Measurements from ENCODE around the gene TEAD1. TPM values are rescaled to one million over a fixed set of nuclear protein-coding genes. Genes with fewer than 3 reads are reported as not detected.
A peak's percentile ranks its signal among the peaks of the same experiment; 100 is the strongest.

The TEAD1 gene
- total and polyA plus RNA-seq, 9 of the 15 experiments (the other 6 are each of a cell fraction or from before 2014, with no cell fraction given), result 1.7 to 17.7 (median 10.8) TPM

DNA sequence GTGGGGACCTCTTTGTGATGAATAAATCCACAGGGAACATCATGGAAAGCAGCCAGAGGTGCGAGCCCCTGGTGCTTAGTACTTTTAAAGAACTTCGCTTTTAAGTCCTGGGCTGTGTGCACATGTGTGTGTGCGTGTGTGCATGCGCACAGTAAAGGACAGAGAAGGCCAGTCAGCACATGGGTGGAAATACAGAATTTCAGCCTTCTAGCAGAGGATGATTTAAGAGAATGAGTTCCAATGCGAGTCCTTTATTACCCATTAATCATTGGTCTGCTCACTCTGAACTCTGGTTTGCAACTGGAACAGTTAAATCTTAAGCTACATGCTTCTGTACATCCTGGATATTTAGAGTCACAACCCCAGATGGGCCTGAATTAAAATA, 18.9 kb downstream of the TEAD1 start:
- FAIRE-seq, result no peak
- 81% methylated on average over 5 of the region's 5 CpGs for WGBS (ENCODE audit: insufficient coverage, low coverage, missing lambda C conversion rate)
- no TSS peak for BruUV-seq (replicated peaks)

DNA sequence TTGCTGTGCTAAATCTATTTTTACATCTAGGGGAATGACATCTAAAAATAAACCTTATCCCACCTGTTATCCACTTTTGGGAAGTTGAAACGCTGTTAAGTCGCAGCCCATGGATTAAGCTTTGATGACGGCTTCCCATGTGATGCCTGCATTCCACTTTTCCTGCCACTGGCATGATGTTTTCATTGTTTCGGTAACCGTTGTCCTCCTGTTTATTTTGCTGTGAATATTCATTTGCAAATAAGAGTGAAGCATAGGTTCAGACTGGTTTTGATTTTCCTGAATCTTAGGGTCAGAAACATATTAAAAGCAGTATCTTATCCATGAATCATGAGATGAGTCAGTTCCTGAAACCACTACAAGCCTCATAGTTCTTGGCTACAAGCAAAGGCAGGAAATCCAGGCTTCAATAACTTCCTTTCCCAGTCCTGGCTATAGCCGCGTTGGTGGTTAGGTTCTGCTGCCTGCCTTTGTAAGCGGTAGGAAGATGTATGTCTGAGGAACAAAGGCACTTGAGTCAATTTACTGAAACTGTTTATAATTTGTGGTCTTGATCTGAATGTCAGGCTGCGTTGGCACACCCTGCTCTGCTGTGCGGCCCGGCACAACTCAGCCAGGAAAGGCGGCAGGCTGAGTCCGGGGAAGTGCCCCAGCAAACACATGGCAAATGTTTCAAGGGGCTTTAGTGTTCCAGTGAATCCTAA, 19.4 kb downstream of the TEAD1 start:
- no peak overlapping the region for H2AFZ ChIP-seq (ENCODE audit: low read depth, low read length)
- no peak overlapping the region for H3K27ac ChIP-seq (ENCODE audit: extremely low read depth, low read depth, low read length)
- no TSS peak for BruUV-seq (replicated peaks)
- peak overlapping the region in 1 of 2 experiments; percentile 49; a peak in 1 of 4 replicates for H3K9ac ChIP-seq (ENCODE audit: insufficient read depth in 1 of 2, low read depth in 2 of 2, low read length in 2 of 2)
- H4K20me1 ChIP-seq (replicated peaks; ENCODE audit: control insufficient read depth, insufficient read depth, low read length), result no peaks in the 10 kb centered on the region
- 70% methylated on average over 13 of the region's 13 CpGs for WGBS (ENCODE audit: insufficient coverage, low coverage, missing lambda C conversion rate)
- no peak for FAIRE-seq
- ATAC-seq, result peak; percentile 25; the same call in 2 of the 3 replicates
- no peaks in the 10 kb centered on the region for H3K36me3 ChIP-seq (ENCODE audit: control insufficient read depth, insufficient read depth, low read length)
- H3K79me2 ChIP-seq (ENCODE audit: control insufficient read depth, insufficient read depth, low read length), result peaks cover 37% of the 10 kb centered on the region
- H3K4me2 ChIP-seq (ENCODE audit: insufficient read depth, low read length), result no peak overlapping the region
- no peaks in the 10 kb centered on the region for H3K27me3 ChIP-seq (ENCODE audit: control insufficient read depth in 2 of 2, insufficient read depth in 2 of 2, low read length in 2 of 2)
- in situ Hi-C loops (cut with MboI) (no loop called here), intact Hi-C loops (cut with micrococcal nuclease) (no loop called here)
- peak in 1 of 4 experiments; percentile 26 for DNase-seq (ENCODE audit: extremely low read depth in 1 of 4, low spot score in 3 of 4)
- H3K4me3 ChIP-seq, result no peak overlapping the region
- CTCF ChIA-PET (ENCODE audit: low intra/inter-chr PET ratio), result no interaction called here
- H3K4me1 ChIP-seq (replicated peaks in 1 of 2; ENCODE audit: control insufficient read depth in 2 of 2, insufficient read depth in 2 of 2, low read length in 2 of 2), result peaks cover 6 to 41% of the 10 kb centered on the region in 2 experiments
- no peaks in the 10 kb centered on the region for H3K9me3 ChIP-seq (replicated peaks; ENCODE audit: control insufficient read depth, insufficient read depth, low read depth, low read length)
- POLR2A ChIA-PET, result interaction anchor here (0.7 to 3.3 kb wide), 5 partner anchors 9 to 195 kb away, joined by 3 to 14 read pairs (median 3); no protein-coding TSS in a partner anchor
- no peaks in the 10 kb centered on the region for H3K9me1 ChIP-seq (ENCODE audit: control insufficient read depth, insufficient read depth, low read length)
- TF ChIP-seq FOSL1 (tag; conservative IDR thresholded peaks at IDR 0.05) (peak; percentile 93), RCOR1 (IDR thresholded peaks at IDR 0.05; ENCODE audit: borderline replicate concordance in 1 of 2, low read depth in 2 of 2, low read length in 2 of 2) (peak in 1 of 2 experiments; percentile 48; a peak in 1 of 4 replicates), JUN (IDR thresholded peaks at IDR 0.05; ENCODE audit: borderline replicate concordance, low read depth, low read length) (peak; percentile 27; the same call in 1 of the 2 replicates), JUN (CRISPR knock-in tag; IDR thresholded peaks at IDR 0.05; ENCODE audit: borderline replicate concordance) (no peak), FOXM1 (IDR thresholded peaks at IDR 0.05; ENCODE audit: low read depth) (no peak), FOXM1 (CRISPR knock-in tag; IDR thresholded peaks at IDR 0.05; ENCODE audit: low read depth) (no peak)
- TF ChIP-seq, protein P1, sequence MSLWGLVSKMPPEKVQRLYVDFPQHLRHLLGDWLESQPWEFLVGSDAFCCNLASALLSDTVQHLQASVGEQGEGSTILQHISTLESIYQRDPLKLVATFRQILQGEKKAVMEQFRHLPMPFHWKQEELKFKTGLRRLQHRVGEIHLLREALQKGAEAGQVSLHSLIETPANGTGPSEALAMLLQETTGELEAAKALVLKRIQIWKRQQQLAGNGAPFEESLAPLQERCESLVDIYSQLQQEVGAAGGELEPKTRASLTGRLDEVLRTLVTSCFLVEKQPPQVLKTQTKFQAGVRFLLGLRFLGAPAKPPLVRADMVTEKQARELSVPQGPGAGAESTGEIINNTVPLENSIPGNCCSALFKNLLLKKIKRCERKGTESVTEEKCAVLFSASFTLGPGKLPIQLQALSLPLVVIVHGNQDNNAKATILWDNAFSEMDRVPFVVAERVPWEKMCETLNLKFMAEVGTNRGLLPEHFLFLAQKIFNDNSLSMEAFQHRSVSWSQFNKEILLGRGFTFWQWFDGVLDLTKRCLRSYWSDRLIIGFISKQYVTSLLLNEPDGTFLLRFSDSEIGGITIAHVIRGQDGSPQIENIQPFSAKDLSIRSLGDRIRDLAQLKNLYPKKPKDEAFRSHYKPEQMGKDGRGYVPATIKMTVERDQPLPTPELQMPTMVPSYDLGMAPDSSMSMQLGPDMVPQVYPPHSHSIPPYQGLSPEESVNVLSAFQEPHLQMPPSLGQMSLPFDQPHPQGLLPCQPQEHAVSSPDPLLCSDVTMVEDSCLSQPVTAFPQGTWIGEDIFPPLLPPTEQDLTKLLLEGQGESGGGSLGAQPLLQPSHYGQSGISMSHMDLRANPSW (CRISPR knock-in tag; IDR thresholded peaks at IDR 0.05), result no peak
- TF ChIP-seq, protein P2, sequence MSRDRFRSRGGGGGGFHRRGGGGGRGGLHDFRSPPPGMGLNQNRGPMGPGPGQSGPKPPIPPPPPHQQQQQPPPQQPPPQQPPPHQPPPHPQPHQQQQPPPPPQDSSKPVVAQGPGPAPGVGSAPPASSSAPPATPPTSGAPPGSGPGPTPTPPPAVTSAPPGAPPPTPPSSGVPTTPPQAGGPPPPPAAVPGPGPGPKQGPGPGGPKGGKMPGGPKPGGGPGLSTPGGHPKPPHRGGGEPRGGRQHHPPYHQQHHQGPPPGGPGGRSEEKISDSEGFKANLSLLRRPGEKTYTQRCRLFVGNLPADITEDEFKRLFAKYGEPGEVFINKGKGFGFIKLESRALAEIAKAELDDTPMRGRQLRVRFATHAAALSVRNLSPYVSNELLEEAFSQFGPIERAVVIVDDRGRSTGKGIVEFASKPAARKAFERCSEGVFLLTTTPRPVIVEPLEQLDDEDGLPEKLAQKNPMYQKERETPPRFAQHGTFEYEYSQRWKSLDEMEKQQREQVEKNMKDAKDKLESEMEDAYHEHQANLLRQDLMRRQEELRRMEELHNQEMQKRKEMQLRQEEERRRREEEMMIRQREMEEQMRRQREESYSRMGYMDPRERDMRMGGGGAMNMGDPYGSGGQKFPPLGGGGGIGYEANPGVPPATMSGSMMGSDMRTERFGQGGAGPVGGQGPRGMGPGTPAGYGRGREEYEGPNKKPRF (IDR thresholded peaks at IDR 0.05; ENCODE audit: low read depth, low read length), result no peak

More for the DNA sequence above, 18.9 kb downstream of the TEAD1 start:
- H3K4me3 ChIP-seq, result no peak overlapping the region
- peak; percentile 12; the same call in 1 of the 3 replicates for ATAC-seq
- H3K9me3 ChIP-seq (replicated peaks; ENCODE audit: control insufficient read depth, insufficient read depth, low read depth, low read length), result no peaks in the 10 kb centered on the region
- H3K27ac ChIP-seq (ENCODE audit: extremely low read depth, low read depth, low read length), result no peak overlapping the region
- CTCF ChIA-PET (ENCODE audit: low intra/inter-chr PET ratio), result no interaction called here
- H3K36me3 ChIP-seq (ENCODE audit: control insufficient read depth, insufficient read depth, low read length), result no peaks in the 10 kb centered on the region
- no peak overlapping the region for H3K4me2 ChIP-seq (ENCODE audit: insufficient read depth, low read length)
- no peaks in the 10 kb centered on the region for H4K20me1 ChIP-seq (replicated peaks; ENCODE audit: control insufficient read depth, insufficient read depth, low read length)
- intact Hi-C loops (cut with micrococcal nuclease), result no loop called here
- POLR2A ChIA-PET, result interaction anchor here (0.7 to 3.3 kb wide), 6 partner anchors 9 to 248 kb away, joined by 3 to 14 read pairs (median 4); no protein-coding TSS in a partner anchor
- peaks cover 7 to 47% of the 10 kb centered on the region in 2 experiments for H3K4me1 ChIP-seq (replicated peaks in 1 of 2; ENCODE audit: control insufficient read depth in 2 of 2, insufficient read depth in 2 of 2, low read length in 2 of 2)
- peaks cover 42% of the 10 kb centered on the region for H3K79me2 ChIP-seq (ENCODE audit: control insufficient read depth, insufficient read depth, low read length)
- no peak overlapping the region for H3K9ac ChIP-seq (ENCODE audit: insufficient read depth in 1 of 2, low read depth in 2 of 2, low read length in 2 of 2)
- H3K27me3 ChIP-seq (ENCODE audit: control insufficient read depth in 2 of 2, insufficient read depth in 2 of 2, low read length in 2 of 2), result no peaks in the 10 kb centered on the region
- no peak for DNase-seq (ENCODE audit: extremely low read depth in 1 of 4, low spot score in 3 of 4)
- in situ Hi-C loops (cut with MboI), result no loop called here
- no peaks in the 10 kb centered on the region for H3K9me1 ChIP-seq (ENCODE audit: control insufficient read depth, insufficient read depth, low read length)
- 0 out of 2 replicates have a peak, but pooled peaks have one; percentile 31 for TF ChIP-seq ZNF175 (CRISPR knock-in tag; IDR thresholded peaks at IDR 0.05; ENCODE audit: low read depth)
- no peak for TF ChIP-seq TSC22D4 (tag; IDR thresholded peaks at IDR 0.05)
- no peak overlapping the region for H2AFZ ChIP-seq (ENCODE audit: low read depth, low read length)
